RWPE2 (cell line): ENCODE data around the gene MAP4K2.

Experiments
- ATAC-seq: fragments of 200-7000 bp; cut with Tn5 transposase; 3 replicates; pipeline ENCODE4 v1.9.1; 2021; ENCODE audit warnings: low read depth
- DNase-seq: peaks from one replicate; pipeline ENCODE4 v3.0.0-alpha.2; 2020; ENCODE audit warnings: low spot score
- H3K27ac ChIP-seq: fragments of 450-650 bp; 2 replicates; pipeline ENCODE4 v1.5.1; 2017; ENCODE audit warnings: mild to moderate bottlenecking; ENCODE audit not compliant: poor library complexity, severe bottlenecking
- H3K27me3 ChIP-seq: fragments of 250-450 bp; sonication (Bioruptor Pico); 2 replicates; pipeline ENCODE4 v1.5.1; 2021; ENCODE audit warnings: mild to moderate bottlenecking, moderate library complexity; ENCODE audit not compliant: insufficient read depth, poor library complexity, severe bottlenecking
- H3K36me3 ChIP-seq: fragments of 250-450 bp; sonication (Bioruptor Pico); 2 replicates; pipeline ENCODE4 v1.5.1; 2020; ENCODE audit warnings: low read depth, mild to moderate bottlenecking, moderate library complexity
- H3K4me1 ChIP-seq: fragments of 250-450 bp; sonication (Bioruptor Pico); 2 replicates; pipeline ENCODE4 v1.5.1; 2021; ENCODE audit warnings: mild to moderate bottlenecking, moderate library complexity; ENCODE audit not compliant: insufficient read depth, poor library complexity, severe bottlenecking
- H3K4me3 ChIP-seq: fragments of 250-450 bp; sonication (Bioruptor Pico); 2 replicates; pipeline ENCODE4 v1.5.1; 2021; ENCODE audit warnings: mild to moderate bottlenecking, moderate library complexity; ENCODE audit not compliant: severe bottlenecking
- H3K9me3 ChIP-seq: fragments of 250-450 bp; sonication (Bioruptor Pico); 2 replicates; pipeline ENCODE4 v1.5.1; 2021; ENCODE audit warnings: mild to moderate bottlenecking, moderate library complexity; ENCODE audit not compliant: severe bottlenecking
- CTCF ChIP-seq: fragments of 450-650 bp; IDR thresholded peaks from one replicate; pipeline ENCODE4 v1.5.1; 2017; ENCODE audit warnings: mild to moderate bottlenecking, moderate library complexity; ENCODE audit not compliant: poor library complexity, severe bottlenecking

Gene MAP4K2

GRCh38 chr11:64801158-64801464, 1.9 kb downstream of the MAP4K2 start:
- Histone ChIP-seq H3K27ac (peak overlapping the region; percentile 70), H3K9me3 (no peaks in the 10 kb centered on the region)

GRCh38 chr11:64800303-64801157, 2.5 kb downstream of the MAP4K2 start:
- H3K36me3 ChIP-seq, result peaks cover 17% of the 10 kb centered on the region
- TF ChIP-seq CTCF, result no peak
- no peak overlapping the region for H3K27ac ChIP-seq
- no peak overlapping the region for H3K4me3 ChIP-seq
- H3K27me3 ChIP-seq, result no peaks in the 10 kb centered on the region
- no peaks in the 10 kb centered on the region for H3K9me3 ChIP-seq
- peaks cover 5% of the 10 kb centered on the region for H3K4me1 ChIP-seq
- ATAC-seq, result no peak
- DNase-seq, result no peak

More at GRCh38 chr11:64801158-64801464, 1.9 kb downstream of the MAP4K2 start:
- Histone ChIP-seq H3K36me3 (peaks cover 17% of the 10 kb centered on the region), H3K4me3 (no peak overlapping the region), H3K27me3 (no peaks in the 10 kb centered on the region), H3K4me1 (peaks cover 5% of the 10 kb centered on the region)
- no peak for TF ChIP-seq CTCF
- ATAC-seq, result no peak
- DNase-seq, result no peak

GRCh38 chr11:64799623-64800302, 3.3 kb downstream of the MAP4K2 start:
- H3K27me3 ChIP-seq, result no peaks in the 10 kb centered on the region
- H3K27ac ChIP-seq, result no peak overlapping the region
- no peak for ATAC-seq
- peaks cover 10% of the 10 kb centered on the region for H3K36me3 ChIP-seq
- H3K4me1 ChIP-seq, result peaks cover 5% of the 10 kb centered on the region
- no peaks in the 10 kb centered on the region for H3K9me3 ChIP-seq
- no peak for TF ChIP-seq CTCF
- no peak for DNase-seq
- H3K4me3 ChIP-seq, result no peak overlapping the region

GRCh38 chr11:64799256-64799622, 3.8 kb downstream of the MAP4K2 start:
- Histone ChIP-seq H3K9me3 (no peaks in the 10 kb centered on the region), H3K4me1 (peaks cover 5% of the 10 kb centered on the region), H3K27me3 (no peaks in the 10 kb centered on the region), H3K4me3 (no peak overlapping the region), H3K27ac (no peak overlapping the region), H3K36me3 (peaks cover 5% of the 10 kb centered on the region; the same call in 1 of the 2 replicates)
- DNase-seq (no peak), ATAC-seq (no peak)
- TF ChIP-seq CTCF, result no peak
